ENCODE results near the gene NRIP1. TPM values are rescaled to one million over a fixed set of nuclear protein-coding genes. Genes with fewer than 3 reads are reported as not detected.

The NRIP1 gene
- total RNA-seq, 2 donors from 2014 or later, result 11.9 to 30.9 TPM

- no peak for ATAC-seq (ENCODE audit: insufficient number of reproducible peaks, low FRiP score, low read depth)
- no peaks in the 10 kb centered on the region for H3K36me3 ChIP-seq
- H3K4me3 ChIP-seq, result no peak overlapping the region
- H3K27me3 ChIP-seq (replicated peaks; ENCODE audit: insufficient read depth), result no peaks in the 10 kb centered on the region
- H3K27ac ChIP-seq, result no peak overlapping the region
- no peaks in the 10 kb centered on the region for H3K9me3 ChIP-seq
- DNase-seq (ENCODE audit: low spot score), result no peak
- no peaks in the 10 kb centered on the region for H3K4me1 ChIP-seq (ENCODE audit: control insufficient read depth in 1 of 2, low read depth in 2 of 2)
- TF ChIP-seq CTCF (IDR thresholded peaks at IDR 0.05), result no peak
Measured at GRCh38 chr21:15042531-15042930, 22.3 kb downstream of the NRIP1 start.

GRCh38 chr21:15039607-15040299 lies 25.0 kb downstream of the NRIP1 start:
- Histone ChIP-seq H3K9me3 (no peaks in the 10 kb centered on the region), H3K27ac (no peak overlapping the region), H3K27me3 (replicated peaks; ENCODE audit: insufficient read depth) (no peaks in the 10 kb centered on the region), H3K4me1 (ENCODE audit: control insufficient read depth in 1 of 2, low read depth in 2 of 2) (peaks cover 0 to 2% of the 10 kb centered on the region in 2 donors), H3K4me3 (no peak overlapping the region), H3K36me3 (no peaks in the 10 kb centered on the region)
- TF ChIP-seq CTCF (IDR thresholded peaks at IDR 0.05), result no peak
- DNase-seq (ENCODE audit: low spot score) (no peak), ATAC-seq (ENCODE audit: insufficient number of reproducible peaks, low FRiP score, low read depth) (no peak)

GRCh38 chr21:15037900-15038293 lies 26.9 kb downstream of the NRIP1 start:
- TF ChIP-seq CTCF (IDR thresholded peaks at IDR 0.05), result no peak
- no peak for ATAC-seq (ENCODE audit: insufficient number of reproducible peaks, low FRiP score, low read depth)
- H3K9me3 ChIP-seq, result no peaks in the 10 kb centered on the region
- no peak for DNase-seq (ENCODE audit: low spot score)
- no peaks in the 10 kb centered on the region for H3K27me3 ChIP-seq (replicated peaks; ENCODE audit: insufficient read depth)
- H3K36me3 ChIP-seq, result no peaks in the 10 kb centered on the region
- H3K27ac ChIP-seq, result no peak overlapping the region
- peaks cover 11 to 18% of the 10 kb centered on the region in 2 donors for H3K4me1 ChIP-seq (ENCODE audit: control insufficient read depth in 1 of 2, low read depth in 2 of 2)
- no peak overlapping the region for H3K4me3 ChIP-seq

GRCh38 chr21:15037095-15037899 lies 27.5 kb downstream of the NRIP1 start:
- H3K9me3 ChIP-seq, result no peaks in the 10 kb centered on the region
- no peak for TF ChIP-seq CTCF (IDR thresholded peaks at IDR 0.05)
- H3K27me3 ChIP-seq (replicated peaks; ENCODE audit: insufficient read depth), result no peaks in the 10 kb centered on the region
- H3K4me1 ChIP-seq (ENCODE audit: control insufficient read depth in 1 of 2, low read depth in 2 of 2), result peaks cover 11 to 18% of the 10 kb centered on the region in 2 donors
- ATAC-seq (ENCODE audit: insufficient number of reproducible peaks, low FRiP score, low read depth) (no peak), DNase-seq (ENCODE audit: low spot score) (no peak)
- no peaks in the 10 kb centered on the region for H3K36me3 ChIP-seq
- H3K27ac ChIP-seq, result no peak overlapping the region
- no peak overlapping the region for H3K4me3 ChIP-seq

GRCh38 chr21:15036189-15036588 lies 28.6 kb downstream of the NRIP1 start:
- TF ChIP-seq CTCF (IDR thresholded peaks at IDR 0.05), result no peak
- no peaks in the 10 kb centered on the region for H3K9me3 ChIP-seq
- H3K27me3 ChIP-seq (replicated peaks; ENCODE audit: insufficient read depth), result no peaks in the 10 kb centered on the region
- no peaks in the 10 kb centered on the region for H3K36me3 ChIP-seq
- DNase-seq (ENCODE audit: low spot score) (no peak), ATAC-seq (ENCODE audit: insufficient number of reproducible peaks, low FRiP score, low read depth) (no peak)
- peaks cover 15 to 18% of the 10 kb centered on the region in 2 donors for H3K4me1 ChIP-seq (ENCODE audit: control insufficient read depth in 1 of 2, low read depth in 2 of 2)
- no peak overlapping the region for H3K4me3 ChIP-seq
- H3K27ac ChIP-seq, result no peak overlapping the region
